Amygdala (tissue), 56 donors: ENCODE data around the gene JAKMIP1.

Experiments used
- DNase-seq, 56 donors: peaks; one replicate each; lab custom pipeline; 2025; lab: John Stamatoyannopoulos, UW

Gene JAKMIP1

GRCh38 chr4:6123976-6124375 is 76.4 kb downstream of the JAKMIP1 start:
- DNase-seq, result no peak

- no peak for DNase-seq
Measured at GRCh38 chr4:6123541-6123940, 76.8 kb downstream of the JAKMIP1 start.

- no peak for DNase-seq
Measured at GRCh38 chr4:6123116-6123515, 77.2 kb downstream of the JAKMIP1 start.

GRCh38 chr4:6122496-6122895 is 77.9 kb downstream of the JAKMIP1 start:
- no peak for DNase-seq

GRCh38 chr4:6121941-6122340 is 78.4 kb downstream of the JAKMIP1 start:
- no peak for DNase-seq

GRCh38 chr4:6121276-6121850 is 79.0 kb downstream of the JAKMIP1 start:
- no peak for DNase-seq

GRCh38 chr4:6120361-6120760 is 80.0 kb downstream of the JAKMIP1 start:
- no peak for DNase-seq

GRCh38 chr4:6119507-6120020 is 80.8 kb downstream of the JAKMIP1 start:
- DNase-seq, result no peak

GRCh38 chr4:6118201-6118600 is 82.1 kb downstream of the JAKMIP1 start:
- no peak for DNase-seq

- DNase-seq, result no peak
Measured at GRCh38 chr4:6116696-6117285, 83.6 kb downstream of the JAKMIP1 start.

- no peak for DNase-seq
Measured at GRCh38 chr4:6115746-6116586, 84.4 kb downstream of the JAKMIP1 start.

GRCh38 chr4:6115342-6115741 is 85.0 kb downstream of the JAKMIP1 start:
- no peak for DNase-seq

GRCh38 chr4:6114601-6115000 is 85.7 kb downstream of the JAKMIP1 start:
- DNase-seq, result no peak

GRCh38 chr4:6114181-6114580 is 86.2 kb downstream of the JAKMIP1 start:
- DNase-seq, result no peak

GRCh38 chr4:6113641-6114040 is 86.7 kb downstream of the JAKMIP1 start:
- DNase-seq, result no peak

GRCh38 chr4:6112606-6113290 is 87.6 kb downstream of the JAKMIP1 start:
- DNase-seq, result no peak

- DNase-seq, result no peak
Measured at GRCh38 chr4:6111354-6111960, 88.9 kb downstream of the JAKMIP1 start.

- no peak for DNase-seq
Measured at GRCh38 chr4:6110681-6111353, 89.5 kb downstream of the JAKMIP1 start.

GRCh38 chr4:6109842-6110560 is 90.3 kb downstream of the JAKMIP1 start:
- DNase-seq, result no peak
